ENCODE measurements around the gene UST.
"Not testable (repeated sequence)": the region's sequence is repeated elsewhere in the genome, so short reads cannot be mapped to it uniquely, and the experiment has no call there.

UST gene

DNA sequence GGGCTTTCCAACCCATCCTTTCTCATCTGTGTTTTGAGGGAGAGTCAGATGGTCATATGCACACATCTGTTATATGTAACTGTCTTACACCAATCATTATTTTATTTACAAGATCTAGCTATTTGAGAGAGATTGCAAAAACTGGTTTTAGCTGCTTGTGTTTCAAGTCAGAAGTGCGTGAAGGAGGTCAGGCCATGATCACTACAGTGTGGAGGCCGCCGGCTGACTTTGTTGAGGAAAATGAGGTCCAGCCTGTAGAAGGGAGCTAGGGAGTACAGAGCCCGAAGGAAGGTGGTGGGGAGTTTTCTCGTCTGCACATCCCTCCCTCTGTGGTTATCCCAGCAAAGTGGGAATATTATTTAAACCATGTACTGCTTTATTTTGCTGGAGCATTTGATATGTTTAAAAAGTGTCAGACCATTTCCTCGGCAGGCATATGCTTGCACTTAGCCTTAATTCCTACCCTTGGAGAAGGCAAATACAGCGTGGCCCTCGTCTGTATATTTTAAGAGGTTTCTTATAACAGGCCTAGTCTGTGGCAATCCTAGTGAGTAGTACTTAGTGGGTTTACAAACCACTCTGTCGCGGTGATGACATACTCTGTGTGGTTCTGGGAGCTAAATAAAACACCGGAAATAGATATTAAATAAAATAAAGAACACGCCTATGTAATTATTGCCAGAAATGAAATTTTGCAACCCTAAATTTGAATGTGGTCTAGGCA lies 95.6 kb downstream of the UST start:
- no peak for DNase-seq

DNA sequence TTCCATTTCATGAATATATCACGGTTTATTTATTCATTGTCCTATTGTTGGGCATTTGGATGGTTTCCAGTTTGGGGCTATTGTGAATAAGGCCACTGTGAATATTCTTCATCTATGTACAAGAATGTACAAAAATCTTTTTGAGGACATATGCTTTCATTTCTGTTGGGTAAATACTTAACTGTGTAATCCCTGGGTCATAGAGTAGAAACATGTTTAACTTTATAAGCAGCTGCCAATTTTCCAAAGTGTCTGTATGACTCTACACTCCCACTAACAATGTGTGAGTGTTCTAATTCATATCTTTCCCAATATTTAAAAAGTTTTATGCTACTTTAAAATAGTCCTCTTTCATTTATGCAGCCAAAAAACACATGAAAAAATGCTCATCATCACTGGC lies 98.6 kb downstream of the UST start:
- no peak for DNase-seq

DNA sequence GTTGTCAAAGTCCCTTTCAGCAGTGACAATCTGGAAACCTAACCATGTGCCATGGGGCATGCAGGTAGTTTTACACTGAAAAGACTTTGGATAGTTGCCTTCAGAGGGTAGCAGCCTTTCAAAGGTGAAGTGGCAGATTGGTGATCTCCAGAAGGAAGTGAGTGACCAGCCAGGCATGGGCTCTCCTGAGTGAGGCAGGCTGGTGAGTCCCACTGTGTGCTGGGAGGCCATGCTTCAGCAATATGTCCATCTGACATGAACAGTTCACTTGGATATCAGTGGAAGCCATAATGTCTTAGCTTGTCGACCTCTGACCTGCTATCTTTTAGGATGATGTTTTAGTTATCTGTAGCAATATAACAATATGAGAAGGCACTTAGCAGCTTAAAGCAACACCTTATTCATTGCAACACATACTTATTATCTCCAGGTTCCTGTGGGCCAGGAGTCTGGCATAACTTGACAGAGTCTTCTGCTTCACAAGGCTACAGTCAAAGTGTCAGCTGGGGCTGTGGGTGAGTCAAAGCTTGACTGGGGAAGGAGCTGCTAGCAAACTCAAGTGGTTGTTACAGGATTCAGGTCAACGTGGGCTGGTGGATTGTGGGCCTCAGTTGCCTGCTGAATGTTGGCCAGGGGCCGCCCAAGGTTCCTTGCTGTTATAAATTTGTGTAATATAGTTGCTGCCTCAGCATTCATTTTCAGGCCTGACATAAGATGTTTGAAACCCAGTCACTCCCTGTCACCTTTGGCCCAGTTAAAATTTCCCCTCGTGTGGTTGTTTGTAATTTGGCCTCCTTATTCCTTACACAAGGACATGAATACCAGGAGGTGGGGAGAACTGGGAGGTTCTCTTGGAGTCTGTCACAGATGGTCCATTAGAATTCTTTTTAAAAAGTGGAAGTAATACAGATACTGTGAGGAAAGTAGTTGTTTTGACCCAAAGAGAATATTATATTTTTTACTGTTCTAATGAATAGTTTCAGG lies 100.2 kb downstream of the UST start:
- DNase-seq, result no peak

DNA sequence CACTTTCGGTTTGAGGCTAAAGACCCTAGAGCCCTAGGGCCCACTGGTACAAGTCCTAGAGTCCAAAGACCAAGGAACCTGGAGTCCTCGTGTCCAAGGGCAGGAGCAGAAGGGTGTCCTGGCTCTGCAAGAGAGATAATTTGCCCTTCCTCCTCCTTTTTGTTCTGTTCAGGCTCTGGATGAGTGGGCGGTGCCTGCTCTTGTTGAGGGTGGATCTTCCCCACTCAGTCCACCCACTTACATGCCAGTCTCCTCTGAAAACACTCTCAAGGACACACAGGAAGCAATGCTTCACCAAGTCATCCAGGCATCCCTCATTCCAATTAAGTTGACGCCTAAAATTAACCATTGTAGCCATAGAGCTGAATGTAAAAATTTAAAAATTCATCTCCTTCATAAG lies 102.1 kb downstream of the UST start:
- DNase-seq, result no peak

DNA sequence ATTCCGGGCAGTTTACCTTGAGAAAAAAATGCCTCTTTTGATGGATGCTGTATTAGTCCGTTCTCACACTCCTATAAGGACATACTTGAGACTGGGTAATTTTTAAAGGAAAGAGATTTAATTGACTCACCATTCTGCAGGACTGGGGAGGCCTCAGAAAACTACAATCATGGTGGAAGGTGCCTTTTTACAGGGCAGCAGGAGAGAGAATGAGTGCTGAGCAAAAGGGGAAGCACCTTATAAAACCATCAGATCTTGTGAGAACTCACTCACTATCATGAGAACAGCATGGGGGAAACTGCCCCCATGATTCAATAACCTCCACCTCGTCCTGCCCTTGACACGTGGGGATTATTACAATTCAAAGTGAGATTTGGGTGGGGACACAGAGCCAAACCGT lies 102.6 kb downstream of the UST start:
- DNase-seq, result not testable (repeated sequence)

DNA sequence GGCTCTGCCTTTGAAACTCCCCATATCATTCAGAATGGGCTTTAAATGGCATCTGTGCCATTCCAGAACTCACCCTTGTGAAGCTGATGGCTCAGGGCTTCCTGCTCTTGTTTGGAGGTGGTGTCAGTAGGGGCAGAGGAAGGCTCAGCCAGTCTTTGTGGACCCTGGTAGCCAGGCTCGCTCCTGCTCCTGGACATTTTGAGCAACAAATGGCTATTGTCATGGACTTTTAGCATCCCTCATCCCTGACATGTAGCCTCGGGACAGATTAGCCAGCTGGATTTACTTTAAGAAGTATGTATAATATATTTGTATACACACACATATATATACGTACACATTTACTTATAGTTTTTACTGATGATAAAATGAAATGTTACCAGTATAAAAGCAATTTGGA lies 104.1 kb downstream of the UST start:
- DNase-seq, result no peak

DNA sequence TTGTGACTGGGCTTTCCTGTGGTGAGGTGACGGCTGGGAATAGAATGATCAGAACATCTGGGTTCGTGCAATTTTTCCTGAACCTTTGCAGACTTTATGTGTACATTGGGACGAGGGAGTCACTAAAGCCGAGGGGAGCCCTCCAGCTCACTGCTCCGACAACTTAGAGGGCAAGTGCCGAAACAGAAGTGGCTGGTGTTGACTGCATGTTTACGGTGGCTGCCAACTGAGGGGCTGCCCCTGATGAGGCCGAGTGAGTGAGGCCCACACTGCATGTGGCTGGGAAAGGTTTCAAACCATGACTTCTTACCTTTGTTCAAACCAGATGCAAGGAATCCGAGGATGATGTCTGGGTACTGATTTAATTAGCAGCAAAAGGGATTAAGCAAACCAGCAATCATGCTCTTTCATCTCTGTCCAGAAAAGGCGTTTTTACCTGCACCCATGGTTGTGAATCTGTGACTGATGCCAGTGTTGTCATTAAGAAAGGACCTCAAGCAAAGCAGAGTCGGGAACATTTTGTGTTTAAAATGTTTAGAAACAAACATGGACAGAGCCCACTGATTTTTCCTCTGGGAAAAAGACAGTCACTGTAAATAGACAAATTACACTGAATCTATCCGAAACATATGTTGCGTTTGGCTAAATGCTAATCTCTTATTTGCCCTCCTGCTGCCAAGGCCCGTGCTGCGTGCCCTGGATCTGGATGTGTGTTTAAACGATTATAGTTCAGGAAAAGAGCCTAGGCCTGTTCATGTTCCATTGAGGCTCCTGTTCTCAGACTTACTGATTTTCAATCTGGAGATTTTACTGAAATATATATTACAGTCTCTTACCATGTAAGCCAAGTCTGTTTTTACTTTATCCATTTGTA lies 105.1 kb downstream of the UST start:
- peak; percentile 21 for DNase-seq

DNA sequence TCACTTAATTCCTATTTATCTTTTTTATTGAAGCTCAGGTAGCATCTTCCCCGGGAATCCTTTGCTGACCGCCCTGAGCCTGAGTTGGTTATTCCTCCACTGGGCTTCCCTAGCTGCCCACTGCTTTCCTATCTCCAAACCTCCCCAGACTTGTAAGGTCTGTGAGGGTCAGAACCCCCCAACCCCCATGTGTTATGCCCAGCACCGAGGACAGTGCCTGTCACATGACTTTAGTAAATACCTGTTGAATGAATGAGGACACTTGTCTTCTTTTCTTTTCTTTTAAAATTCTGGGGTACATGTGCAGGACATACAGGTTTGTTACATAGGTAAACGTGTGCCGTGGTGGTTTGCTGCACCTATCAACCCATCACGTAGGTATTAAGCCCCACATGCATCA lies 105.9 kb downstream of the UST start:
- no peak for DNase-seq

DNA sequence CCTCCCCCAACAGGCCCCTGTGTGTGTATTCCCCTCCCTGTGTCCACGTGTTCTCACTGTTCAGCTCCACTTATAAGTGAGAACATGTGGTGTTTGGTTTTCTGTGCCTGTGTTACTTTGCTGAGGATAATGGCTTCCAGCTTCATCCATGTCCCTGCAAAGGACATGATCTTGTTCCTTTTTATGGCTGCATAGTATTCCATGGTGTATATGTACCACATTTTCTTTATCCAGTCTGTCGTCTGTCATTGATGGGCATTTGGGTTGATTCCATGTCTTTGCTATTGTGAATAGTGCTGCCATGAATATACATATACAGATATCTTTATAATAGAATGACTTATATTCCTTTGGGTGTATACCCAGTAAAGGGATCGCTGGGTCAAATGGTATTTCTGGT lies 106.3 kb downstream of the UST start:
- not testable (repeated sequence) for DNase-seq

DNA sequence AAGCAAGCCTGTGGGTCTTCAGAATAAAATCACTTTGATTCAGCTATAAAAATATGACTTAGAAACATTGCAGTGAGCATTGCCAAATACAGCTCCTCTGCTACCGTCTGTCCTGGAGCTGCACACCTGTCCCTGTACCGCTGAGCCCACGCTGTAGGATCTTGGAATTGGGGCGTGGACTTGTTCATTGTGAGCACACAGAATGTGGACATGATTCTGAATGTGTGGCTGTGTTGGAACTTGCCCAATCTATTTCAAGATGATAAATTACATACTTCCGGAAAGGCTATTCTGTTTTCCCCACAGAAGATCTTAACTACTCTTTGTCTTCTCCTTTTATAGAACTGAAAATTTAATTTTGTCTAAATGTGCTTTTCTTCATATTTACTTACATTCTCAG lies 107.3 kb downstream of the UST start:
- DNase-seq, result no peak

DNA sequence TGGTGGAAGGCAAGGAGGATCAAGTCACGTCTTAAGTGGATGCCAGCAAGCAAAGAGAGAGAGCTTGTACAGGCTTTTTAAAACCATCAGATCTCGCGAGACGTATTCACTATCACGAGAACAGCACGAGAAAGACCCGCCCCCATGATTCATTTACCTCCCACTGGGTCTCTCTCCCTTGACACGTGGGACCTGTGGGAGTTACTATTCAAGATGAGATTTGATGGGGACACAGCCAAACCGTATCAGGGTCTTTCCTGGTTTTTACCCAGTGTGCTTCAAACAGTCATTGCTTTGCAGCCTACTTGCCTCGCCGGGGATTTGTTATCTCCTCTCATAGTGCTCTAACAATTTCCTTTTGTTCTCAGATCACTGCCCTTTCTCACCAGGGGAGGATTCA lies 108.2 kb downstream of the UST start:
- no peak for DNase-seq

DNA sequence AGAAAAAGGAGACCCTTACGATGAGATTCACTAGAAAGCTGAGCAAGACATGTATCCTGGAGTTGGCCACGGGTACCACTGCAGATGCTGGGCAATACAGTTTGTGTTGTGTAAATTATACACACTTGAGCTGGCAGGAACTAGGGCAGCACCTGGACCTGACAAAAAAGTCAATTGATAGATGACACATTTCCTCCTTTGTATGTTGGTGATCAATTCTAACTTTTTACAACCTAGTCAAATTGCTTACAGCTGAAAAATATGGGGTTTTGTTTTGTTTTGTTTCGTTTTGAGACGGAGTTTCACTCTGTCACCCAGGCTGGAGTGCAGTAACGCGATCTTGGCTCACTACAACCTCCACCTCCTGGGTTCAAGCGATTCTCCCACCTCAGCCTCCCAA lies 108.9 kb downstream of the UST start:
- DNase-seq, result no peak

DNA sequence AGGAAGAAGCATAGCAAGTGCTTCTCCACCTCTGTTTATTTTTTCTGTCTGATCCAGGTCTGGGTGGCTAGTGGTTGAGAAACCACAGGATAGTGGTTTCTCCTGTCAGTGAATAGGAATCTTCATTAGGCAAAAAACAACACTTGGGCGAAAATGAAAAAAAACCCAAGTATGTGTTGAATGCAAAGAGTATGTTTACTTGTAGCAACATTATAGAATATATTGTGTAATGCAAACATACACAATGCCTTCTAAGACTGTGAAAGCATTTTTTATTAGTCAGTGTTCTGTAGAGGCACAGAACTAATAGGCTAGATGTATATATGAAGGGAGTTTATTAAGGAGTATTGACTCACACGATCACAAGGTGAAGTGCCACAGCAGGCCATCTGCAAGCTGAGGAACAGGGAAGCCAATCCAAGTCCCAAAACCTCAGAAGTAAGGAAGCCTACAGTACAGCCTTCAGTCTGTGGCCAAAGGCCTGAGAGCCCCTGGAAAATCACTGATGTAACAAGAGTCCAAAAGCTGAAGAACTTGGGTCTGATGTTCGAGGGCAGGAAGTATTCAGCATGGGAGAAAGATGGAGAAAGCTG lies 111.1 kb downstream of the UST start:
- no peak for DNase-seq

DNA sequence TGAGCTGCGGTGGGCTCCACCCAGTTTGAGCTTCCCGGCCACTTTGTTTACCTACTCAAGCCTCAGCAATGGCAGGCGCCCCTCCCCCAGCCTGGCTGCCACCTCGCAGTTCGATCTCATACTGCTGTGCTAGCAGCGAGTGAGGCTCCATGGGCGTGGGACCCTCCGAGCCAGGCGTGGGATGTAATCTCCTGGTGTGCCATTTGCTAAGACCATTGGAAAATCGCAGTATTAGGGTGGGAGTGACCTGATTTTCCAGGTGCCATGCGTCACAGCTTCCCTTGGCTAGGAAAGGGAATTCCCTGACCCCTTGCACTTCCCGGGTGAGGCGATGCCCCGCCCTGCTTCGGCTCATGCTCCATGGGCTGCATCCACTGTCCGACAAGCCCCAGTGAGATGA lies 117.3 kb downstream of the UST start:
- not testable (repeated sequence) for DNase-seq

DNA sequence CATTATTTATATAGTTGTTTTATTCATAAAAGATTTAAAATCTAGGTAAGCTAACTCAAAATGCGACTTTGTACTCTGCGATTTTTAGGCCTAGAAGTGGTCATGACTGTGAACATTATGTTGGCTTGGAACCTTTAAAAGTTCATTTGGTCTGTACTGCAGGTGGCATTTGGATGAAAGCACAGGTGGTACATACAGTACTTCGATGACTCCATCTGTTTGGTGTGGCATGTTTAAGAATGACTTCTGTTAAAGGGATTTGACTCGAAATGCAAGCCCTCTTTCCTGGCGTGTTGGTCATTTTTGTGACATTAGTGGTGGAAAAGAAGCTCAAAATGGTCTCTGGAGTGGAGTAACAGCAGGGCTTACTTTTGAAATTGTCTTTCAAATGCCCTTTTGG lies 118.1 kb downstream of the UST start:
- DNase-seq, result no peak

DNA sequence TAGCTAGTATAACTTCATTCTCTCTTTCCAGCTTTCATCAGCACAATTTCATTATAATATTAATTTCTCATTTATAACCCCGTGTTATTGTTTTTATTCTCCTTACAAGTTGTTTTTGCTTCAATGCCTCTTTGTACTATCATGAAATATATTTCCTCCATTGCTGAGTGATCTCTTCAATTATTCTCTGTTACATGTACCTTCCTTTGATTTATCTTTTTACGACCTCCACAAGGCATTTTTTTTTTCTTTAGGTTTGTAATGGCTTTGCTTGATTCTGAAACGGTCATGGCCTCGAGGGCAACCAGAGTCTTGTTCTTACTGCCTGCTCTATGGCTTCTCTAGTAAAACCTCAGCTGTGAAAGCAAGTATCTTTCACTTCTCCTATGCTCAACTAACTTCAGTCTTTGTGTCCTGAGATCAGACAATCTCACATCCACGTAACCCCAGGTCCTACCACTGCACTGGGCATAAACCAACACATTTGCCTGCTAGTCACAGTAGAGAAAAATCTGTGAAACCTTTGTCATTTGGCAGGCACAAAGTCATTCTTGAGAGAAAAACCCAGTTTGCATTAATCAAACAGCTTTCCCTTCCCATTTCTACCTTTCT lies 119.9 kb downstream of the UST start:
- DNase-seq, result no peak

DNA sequence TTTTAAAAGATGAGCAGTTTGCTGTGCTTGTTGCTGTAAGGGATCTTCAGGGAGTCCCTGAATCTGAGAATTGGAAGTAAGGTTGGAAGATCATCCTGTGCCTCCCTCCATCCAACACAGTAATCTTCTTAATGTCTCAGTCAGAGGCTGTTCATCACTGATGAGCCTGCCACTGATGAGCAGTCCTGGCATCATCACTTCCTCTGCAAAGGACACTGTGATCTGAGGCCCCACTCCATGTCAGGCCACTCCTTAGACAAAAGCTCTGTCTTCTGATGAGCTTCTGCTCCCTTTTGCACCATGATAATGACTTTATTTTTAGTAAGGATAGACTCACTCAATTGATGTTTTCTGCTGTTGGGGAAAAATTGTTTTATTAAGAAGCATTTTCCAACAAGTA lies 121.0 kb downstream of the UST start:
- no peak for DNase-seq

DNA sequence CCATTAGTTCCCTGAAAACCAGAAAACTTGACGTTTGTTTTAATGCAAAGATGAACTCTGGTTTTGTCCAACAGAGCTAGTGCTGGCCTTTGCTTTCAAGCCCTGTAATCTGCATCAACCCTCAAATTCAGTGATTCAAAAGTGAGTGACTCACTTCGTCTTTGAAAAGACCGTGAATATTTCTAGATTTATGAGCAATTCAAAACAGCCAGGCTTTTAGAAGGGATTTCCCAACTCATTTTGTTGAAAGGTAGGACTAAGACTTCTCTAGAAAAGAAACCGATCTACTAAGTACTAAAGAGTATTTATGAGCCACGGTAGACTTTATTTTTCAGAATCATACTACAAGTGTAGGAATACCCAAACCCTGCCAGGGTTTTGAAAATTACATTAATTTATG lies 121.5 kb downstream of the UST start:
- DNase-seq, result no peak

DNA sequence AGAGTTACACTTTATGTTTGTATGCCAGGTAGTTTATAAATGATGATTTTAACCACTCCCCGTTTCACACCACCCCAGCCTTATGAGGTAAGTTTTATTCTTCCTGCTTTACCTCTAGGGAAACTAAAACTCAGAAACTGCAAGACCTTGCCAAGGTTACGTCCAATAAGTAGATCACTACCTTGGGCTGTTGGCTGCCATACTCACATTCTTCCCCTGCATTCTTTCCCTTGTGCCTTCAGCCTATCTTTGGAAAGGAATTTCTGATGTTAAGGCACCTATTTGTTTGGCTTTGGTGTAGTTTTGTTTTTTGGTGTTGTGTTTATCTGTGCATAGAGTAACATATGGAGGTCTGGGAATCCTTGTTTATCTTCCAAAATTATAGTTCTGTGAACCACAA lies 122.1 kb downstream of the UST start:
- no peak for DNase-seq

DNA sequence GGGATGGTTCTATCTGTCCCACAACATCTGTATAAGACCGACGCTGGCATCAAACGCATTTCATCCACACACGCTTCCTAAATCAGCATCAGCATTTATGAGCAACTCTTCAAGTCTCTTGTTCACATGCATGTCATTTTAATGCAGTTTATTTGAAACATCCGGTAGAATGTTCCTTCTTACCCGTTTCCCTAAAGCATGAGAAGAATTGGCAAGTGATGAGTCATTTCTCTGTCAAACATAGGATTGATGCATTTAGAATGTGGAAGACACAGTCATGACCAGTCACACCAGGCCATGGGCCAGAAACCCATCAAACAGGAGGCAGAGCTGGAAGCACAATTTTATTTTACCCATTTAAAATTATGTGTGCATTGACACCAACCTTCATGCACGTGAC lies 122.8 kb downstream of the UST start:
- DNase-seq, result no peak

DNA sequence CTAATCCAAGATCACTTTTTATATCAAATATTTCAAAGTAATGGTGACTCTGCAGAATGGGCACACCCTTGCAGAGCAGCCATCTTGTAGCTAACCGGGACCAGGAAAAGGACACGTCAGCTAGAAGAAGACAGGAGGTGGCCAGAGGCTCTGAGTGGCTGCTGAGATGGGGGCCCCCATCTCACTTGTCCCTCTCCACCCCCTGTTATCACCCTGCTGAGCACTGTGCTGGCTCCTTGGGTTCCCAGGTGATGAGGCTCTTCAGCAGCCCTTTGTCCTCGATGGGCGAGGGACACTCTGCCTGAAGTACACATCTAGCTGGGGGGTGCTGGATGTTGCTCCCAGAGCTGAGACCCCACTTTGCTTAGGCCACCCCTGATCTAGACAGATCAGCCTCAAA lies 126.3 kb downstream of the UST start:
- DNase-seq, result no peak

DNA sequence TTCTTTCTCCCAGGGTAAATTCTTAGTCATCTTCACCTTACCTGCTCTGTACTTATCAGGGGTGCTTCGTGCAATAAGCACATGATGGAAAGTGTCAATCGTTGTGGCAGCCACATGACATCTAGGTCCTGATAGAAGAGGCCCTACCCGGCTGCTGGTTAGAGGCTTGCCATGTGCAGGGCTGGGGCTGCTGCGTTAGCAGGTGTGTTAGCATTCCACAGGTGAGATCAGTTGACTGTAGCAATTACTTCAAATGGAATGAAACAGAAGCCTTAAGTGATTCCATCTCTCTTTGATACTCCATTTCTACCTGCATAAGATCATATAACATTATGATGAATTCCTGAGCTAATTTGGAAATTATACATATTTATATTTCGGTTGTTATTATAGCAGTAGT lies 127.0 kb downstream of the UST start:
- no peak for DNase-seq

All from NCI-H1092 treated with DMSO at 0.1 percent for 48 hours (cell line).